MV-4-11 (cell line): ENCODE measurements around the gene MUL1.

Experiments
- DNase-seq: peaks from one replicate; lab custom pipeline; 2025; lab: John Stamatoyannopoulos, UW

MUL1 gene

GRCh38 chr1:20466273-20466672, 41.7 kb downstream of the MUL1 start:
- DNase-seq, result no peak

GRCh38 chr1:20465187-20465586, 42.8 kb downstream of the MUL1 start:
- no peak for DNase-seq

- DNase-seq, result no peak
These were observed 44.4 kb downstream of the MUL1 start for GRCh38 chr1:20463502-20463901.

- DNase-seq, result no peak
These were observed 45.6 kb downstream of the MUL1 start for GRCh38 chr1:20462397-20462796.

- DNase-seq, result no peak
These were observed 49.2 kb downstream of the MUL1 start for GRCh38 chr1:20458717-20459116.

- DNase-seq, result no peak
These were observed 53.9 kb downstream of the MUL1 start for GRCh38 chr1:20454004-20454403.

- DNase-seq, result no peak
These were observed 58.1 kb downstream of the MUL1 start for GRCh38 chr1:20449735-20450311.
